Measurements from ENCODE around the gene KCTD3.

KCTD3 gene

GRCh38 chr1:215566556-215567490 is at the start of gene KCTD3:
KCTD3 (plus strand) TSS chr1:215567304; CDS start chr1:215567686, 382 bp downstream.
- peak; percentile 17 to 84 (median 74) for DNase-seq

DNA sequence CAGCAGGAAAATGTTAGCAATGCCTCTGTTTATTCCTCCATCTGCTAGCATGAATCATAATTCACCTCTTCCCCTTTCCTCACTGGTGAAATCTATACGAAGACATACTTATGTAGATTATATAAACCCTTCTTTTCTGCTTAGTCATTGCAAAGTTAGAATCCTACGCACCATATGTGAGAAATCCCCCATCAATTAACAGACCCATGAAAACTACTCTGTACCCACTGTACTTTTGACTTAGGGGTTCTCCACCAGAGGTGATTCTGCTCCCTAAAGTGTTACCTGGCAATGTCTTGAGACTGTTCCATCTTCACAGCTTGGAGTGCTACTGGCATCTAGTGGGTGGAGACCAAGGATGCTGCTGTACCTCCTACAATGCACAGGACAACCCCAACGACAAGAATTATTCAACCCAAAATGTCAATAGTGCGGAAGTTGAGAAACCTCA is 49.6 kb upstream of the KCTD3 start:
- DNase-seq: no peak

GRCh38 chr1:215518594-215518993 is 48.5 kb upstream of the KCTD3 start:
- DNase-seq: no peak

GRCh38 chr1:215521279-215521678 is 45.8 kb upstream of the KCTD3 start:
- no peak for DNase-seq

- DNase-seq: no peak
Measured at GRCh38 chr1:215523128-215523861, 43.8 kb upstream of the KCTD3 start.

- DNase-seq: no peak
Measured at GRCh38 chr1:215523906-215524305, 43.2 kb upstream of the KCTD3 start.

GRCh38 chr1:215526147-215526845 is 40.8 kb upstream of the KCTD3 start:
- peak in 1 of 14 donors; percentile 6 for DNase-seq

DNA sequence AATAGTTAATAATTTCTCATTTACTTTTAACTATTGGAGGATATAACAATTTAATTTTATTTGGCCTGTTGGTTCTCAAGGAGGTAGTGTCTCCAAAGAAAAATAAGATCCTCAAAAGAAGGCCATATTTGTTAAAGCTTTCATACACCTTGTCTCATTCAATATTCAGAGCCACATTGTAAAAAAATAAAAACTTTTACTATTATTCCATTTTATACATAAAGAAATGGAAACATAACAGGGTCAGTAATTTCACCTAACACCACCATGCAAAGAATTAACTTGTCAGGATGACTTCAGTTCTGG is 40.3 kb upstream of the KCTD3 start:
- DNase-seq: no peak

DNA sequence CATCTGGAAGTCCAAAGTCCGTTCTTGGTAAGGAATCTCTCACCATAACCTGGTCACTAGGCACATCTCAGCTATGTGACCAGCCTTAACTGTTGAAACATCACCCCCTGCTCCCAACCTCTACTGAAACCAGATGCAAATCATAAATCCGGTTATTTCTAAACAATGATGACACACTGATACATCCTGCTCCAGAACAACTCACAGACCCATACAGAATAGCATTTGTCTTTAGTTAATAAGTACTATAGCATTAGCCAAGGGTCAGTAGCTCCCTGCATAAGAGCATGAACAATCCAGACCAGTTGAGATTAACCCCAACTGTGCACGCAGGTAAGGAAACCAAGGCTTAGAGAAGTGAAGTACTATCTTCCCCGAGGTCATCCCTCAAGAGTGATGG is 38.0 kb upstream of the KCTD3 start:
- no peak for DNase-seq

DNA sequence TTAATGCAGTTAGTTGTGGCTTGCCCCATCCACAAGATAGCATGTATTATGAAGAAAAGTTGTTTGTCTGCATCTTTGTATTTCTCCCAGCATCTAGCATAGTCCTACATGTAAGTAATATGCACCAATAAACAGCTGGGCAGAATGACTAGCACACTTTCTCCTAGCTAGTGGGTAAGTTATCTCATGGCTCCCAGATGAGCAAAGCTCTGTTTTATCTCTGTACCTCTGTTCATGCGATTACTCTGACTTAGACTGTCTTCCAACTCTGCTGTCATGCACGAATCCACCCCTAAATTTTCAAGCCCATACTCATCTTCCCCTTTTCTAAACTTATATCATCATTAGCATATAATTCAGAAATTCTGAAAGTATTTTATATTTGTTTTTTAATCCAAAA is 37.5 kb upstream of the KCTD3 start:
- no peak for DNase-seq

DNA sequence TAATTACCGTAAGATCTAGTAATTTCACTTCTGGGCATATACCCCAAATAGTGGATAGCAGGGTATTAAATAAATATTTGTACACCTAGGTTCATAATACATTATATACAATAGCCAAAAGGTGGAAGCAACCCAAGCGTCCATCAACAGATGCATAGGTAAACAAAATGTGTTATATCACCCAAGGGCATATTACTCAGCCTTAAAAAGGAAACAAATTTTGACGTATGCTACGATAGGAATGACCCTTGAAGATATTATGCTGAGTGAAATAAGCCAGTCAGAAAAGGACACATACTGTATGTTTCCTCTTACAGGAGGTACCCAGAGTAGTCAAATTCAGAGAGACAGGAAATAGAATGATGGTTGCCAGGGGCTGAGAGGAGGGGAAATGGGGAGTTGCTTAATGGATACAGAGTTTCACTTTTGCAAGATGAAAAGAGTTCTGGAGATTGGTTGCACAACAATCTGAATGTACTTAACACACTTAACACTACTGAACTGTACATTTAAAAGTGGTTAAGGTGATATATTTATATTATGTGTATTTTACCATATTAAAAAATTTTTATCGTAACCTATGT is 36.6 kb upstream of the KCTD3 start:
- DNase-seq: no peak

GRCh38 chr1:215539803-215540570 is 27.1 kb upstream of the KCTD3 start:
- no peak for DNase-seq

GRCh38 chr1:215542301-215542700 is 24.8 kb upstream of the KCTD3 start:
- no peak for DNase-seq

DNA sequence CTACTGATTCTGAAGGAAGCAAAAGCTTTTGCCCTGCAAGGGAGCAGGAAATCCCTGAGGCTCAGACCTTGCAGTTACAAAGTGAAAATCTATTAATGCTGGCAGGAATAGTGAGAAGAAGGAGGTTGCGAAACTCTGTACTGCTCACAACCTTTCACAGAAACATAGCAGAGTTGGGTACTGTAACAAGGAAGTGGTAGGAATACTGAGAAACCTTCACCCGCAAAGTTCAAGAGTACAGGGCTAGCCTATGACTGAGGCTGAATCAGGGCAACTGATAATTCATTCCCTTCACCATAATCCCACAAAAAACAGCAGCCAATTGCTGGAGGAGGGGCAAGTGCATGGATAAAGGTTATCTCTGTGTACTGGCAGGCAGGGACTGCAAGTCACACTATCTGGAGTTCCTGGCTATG is 23.9 kb upstream of the KCTD3 start:
- DNase-seq: no peak

- DNase-seq: no peak
Measured at GRCh38 chr1:215543806-215544205, 23.3 kb upstream of the KCTD3 start.

- DNase-seq: no peak
Measured at GRCh38 chr1:215544566-215544965, 22.5 kb upstream of the KCTD3 start.

DNA sequence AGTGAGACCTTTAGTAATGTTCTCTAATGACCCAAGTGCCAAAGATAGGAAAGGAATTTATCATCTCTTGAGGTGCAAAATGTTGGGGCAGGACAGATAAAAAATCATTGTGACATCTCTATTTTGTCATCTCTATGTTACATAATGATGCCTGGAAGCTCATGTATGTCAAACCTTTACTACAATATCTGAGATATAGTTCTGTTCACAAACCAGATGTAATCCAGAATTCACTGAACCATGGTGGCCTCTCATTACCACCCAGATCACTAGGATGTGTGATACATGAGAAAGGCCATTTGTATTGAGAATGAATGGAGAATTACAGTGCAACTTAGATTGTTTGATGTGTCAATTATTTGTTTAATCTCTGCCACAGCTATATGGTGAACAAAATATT is 22.0 kb upstream of the KCTD3 start:
- DNase-seq: no peak

DNA sequence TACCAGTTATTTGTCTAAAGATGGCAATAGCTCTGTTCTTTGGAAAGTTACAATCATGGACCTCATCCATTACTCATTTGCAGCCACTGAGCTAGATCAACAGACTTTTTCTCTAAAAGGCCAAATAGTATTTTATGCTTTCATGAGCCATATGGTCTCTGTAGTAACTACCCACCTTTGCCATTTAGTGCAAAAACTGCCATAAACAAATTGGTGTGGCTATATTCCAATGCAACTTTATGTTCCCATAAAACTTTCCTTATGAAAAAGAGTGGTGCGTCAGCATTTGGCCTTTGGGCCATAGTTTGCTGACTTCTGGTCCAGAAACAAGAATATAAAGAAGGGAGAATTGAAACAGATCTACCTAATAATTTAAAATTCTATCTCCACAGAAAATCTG is 20.1 kb upstream of the KCTD3 start:
- DNase-seq: no peak

- no peak for DNase-seq
Measured at GRCh38 chr1:215551806-215552205, 15.3 kb upstream of the KCTD3 start.

DNA sequence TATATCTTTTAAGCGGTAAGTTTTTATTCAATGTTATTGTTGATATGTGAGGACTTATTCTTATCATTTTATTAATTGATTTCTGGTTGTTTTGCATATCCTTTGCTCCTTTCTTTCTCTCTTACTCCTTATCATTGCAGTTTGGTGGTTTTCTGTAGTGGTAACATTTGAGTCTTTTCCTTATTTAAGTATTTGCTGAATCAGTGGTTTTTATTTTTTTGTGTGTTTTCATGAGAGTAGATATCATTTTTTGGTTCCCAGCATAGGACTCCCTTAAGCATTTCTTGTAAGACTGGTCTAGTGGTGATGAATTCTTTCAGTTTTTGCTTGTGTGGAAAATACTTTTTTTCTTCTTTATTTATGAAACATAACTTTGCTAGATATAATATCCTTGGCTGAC is 12.2 kb upstream of the KCTD3 start:
- DNase-seq: no peak

- no peak for DNase-seq
Measured at GRCh38 chr1:215555531-215555930, 11.6 kb upstream of the KCTD3 start.

- no peak for DNase-seq
Measured at GRCh38 chr1:215556996-215557395, 10.1 kb upstream of the KCTD3 start.

Data from C1 segment of cervical spinal cord (tissue), 14 donors.